GM21786 (cell line): Measurements from ENCODE around the gene TRAF3.
"Not testable (repeated sequence)": the region's sequence is repeated elsewhere in the genome, so short reads cannot be mapped to it uniquely, and the experiment has no call there.

Source experiments
- ATAC-seq: cut with Tn5 transposase; IDR thresholded peaks from one replicate; pipeline ENCODE4 v1.9.1; 2021; ENCODE audit not compliant: unreplicated experiment

Gene TRAF3

GRCh38 chr14:102804858-102805257 is 27.6 kb downstream of the TRAF3 start:
- ATAC-seq = no peak

DNA sequence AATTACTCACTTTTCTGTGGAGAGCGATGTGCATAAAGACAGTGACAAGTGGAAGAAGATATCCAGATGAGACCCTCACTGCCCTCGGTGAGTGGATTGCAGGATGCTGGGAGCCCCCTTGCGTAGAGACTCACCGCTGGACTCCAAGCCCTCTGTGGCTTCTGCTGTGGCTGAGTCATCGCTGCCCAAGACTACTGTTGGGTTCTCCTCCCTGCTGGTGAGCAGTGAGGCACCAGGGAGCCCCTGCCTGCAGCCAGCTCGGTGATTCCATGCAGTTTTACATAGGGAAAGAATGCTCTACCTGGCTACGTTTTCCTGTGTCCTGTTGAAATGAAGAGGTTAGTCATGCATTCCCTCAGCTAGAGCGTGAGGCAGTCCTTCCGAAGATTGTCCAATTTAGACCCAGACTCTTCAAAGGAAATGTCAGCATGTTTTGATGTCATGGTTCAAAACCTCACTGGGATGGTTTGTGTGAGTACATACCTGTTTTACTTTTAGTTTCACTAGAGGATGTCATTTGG is 28.2 kb downstream of the TRAF3 start:
- peak; percentile 63 for ATAC-seq

DNA sequence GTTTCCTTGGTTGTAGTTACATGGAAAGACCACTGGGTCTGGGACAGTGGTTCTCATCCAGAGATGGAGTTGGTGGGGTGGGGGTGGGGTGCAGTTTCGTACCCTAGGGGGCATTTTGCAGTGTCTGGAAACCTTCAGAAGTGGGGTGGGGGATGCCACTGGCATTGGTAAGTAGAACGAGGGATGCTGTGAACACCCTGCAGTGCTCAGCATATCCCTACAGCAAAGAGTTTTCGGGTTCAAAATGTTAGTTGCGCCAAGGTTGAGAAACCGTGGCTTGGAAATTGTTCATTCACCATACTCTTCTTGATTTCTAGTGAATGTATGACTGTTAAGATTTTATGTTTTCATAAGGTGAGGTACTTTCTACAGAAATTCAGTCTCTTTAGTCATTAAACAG is 28.7 kb downstream of the TRAF3 start:
- no peak for ATAC-seq

DNA sequence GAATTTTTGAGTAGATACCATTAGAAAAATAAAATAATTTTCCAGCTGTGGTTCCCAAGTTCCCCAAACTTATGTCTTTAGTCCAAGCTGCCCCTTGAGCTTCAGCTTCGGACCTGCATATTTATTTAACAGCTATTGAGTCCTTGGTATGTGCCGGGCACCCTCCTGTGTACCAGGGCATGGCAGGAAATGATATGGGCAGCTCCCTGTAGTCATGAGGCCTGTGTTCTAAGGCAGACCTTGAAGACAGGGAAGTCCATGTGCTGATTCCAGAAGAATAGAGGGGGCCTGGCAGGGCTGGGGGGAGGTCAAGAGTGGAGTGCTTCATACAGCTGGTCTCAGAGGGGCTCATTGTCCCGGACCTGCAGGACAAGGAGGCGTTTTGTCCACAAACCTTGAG is 29.2 kb downstream of the TRAF3 start:
- no peak for ATAC-seq

- ATAC-seq = no peak
Observed at GRCh38 chr14:102807013-102807406, 29.8 kb downstream of the TRAF3 start.

DNA sequence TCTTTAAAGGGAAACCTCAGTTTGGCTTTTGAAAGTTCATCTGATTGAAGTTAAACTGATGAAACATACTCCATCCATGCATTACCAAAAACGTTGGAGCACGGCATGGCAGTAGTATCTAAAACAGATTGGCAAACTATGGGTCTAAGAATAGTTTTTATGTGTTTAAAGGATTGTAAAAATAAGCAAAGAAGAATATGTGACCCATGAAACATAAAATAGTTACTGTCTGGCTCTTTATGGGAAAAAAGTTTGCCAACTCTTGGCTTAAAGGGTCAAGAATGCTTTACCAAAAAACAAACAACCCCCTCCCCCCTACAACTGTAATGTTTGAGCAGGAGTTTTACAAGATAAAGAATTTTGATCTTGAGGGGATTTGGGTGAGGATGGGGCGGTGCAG is 32.6 kb downstream of the TRAF3 start:
- no peak for ATAC-seq

DNA sequence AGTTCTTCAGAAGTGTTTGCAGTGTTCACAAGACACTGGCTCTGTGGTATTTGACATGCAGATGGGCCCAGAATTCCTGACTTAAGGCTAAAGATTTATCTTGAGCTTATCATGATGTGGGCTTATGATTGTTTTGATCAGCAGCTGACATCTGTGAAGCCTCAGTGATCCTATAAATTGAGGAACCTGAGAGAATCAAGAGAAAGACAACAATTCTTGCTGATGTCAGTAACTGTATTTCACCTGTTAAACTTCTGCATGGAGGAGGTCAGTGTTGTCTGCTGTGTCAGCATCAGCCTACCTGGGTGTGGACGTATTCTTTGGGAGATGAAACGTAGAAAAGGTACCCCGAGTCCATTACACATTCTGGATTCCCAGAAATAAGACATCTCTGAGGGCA is 33.3 kb downstream of the TRAF3 start:
- ATAC-seq = no peak

GRCh38 chr14:102811254-102811963 is 34.2 kb downstream of the TRAF3 start:
- no peak for ATAC-seq

DNA sequence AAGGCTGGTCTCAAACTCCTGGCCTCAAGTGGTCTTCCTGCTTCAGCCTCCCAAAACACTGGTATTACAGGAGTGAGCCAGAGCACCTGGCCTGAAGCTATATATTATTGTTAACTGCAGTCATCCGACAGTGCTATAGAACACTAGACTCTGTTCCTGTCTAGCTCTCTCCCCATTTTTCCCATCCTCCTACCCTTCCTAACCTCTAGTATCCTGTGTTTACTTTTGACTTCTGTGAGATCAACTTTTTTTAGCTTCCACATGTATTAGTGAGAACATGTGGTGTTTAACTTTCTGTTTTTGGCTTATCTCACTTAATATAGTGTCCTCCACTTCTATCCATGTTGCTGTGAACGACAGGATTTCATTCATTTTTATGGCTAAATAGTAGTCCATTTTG is 34.7 kb downstream of the TRAF3 start:
- no peak for ATAC-seq

GRCh38 chr14:102813691-102814090 is 36.4 kb downstream of the TRAF3 start:
- no peak for ATAC-seq

DNA sequence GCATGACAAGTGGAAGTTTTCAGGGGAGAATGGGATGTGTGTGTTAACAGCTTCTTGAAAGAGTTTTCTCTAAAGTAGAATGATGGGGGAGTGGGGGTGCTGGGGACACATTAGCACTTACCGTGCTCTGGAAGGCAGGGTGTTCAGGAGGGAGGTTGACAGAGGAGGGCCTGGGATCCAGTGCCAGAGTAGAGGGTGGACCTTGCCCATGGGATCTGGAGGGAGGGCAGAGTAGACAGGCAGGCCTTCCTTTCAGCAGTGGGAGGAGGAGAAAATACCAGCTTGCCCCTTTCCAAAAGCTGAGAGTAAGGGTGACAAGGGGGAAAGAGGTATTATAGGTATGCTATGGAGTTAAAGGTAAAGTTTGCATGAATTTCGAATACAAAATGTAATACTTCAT is 40.1 kb downstream of the TRAF3 start:
- no peak for ATAC-seq

DNA sequence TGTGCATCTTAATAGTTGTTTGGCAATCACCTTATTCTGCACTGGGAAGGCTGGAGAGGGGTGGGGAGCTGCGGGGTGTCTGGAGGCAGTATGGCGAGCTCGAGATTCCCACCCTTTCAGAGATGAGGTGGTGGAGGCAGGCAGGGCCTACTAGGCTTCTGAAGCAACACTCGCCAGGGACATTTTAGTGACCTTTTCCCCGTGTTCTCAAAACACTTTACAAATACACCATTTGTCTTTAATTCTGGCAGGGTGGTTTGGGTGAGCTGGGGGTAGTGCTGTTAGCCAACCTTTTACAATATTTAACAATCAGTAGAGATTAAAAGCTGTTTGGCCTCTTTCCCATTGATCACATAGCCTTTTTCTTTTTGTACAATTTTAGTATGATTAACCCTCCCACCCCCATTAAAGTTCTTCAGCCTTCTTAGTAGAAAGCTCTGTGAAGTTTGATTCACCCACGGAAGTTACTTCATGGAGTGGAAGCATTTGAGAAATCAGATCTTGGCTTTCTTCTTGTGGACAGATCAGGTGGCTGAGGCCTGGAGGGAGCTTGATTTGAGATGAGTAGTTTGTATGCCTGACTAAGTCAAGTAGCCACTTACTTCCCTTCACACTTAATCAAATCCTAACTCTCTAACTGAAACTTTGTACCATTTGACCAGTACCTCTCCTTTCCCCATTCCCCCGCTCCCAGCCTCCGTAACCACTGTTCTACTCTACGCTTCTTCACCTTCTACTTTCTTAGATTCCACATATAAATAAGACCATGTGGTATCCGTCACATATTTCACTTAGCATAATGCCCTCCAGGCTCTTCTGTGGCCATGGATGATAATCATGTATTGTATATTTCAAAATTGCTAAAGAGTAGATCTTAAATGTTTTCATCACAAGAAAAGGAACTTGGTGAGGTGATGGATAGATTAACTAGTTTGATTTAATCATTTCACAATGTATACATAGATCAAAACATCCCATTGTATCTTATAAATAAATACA is 41.0 kb downstream of the TRAF3 start:
- no peak for ATAC-seq

- ATAC-seq = peak; percentile 78
Observed at GRCh38 chr14:102819176-102819628, 42.0 kb downstream of the TRAF3 start.

- ATAC-seq = peak; percentile 13
Observed at GRCh38 chr14:102819747-102820330, 42.6 kb downstream of the TRAF3 start.

- ATAC-seq = no peak
Observed at GRCh38 chr14:102821252-102821651, 44.0 kb downstream of the TRAF3 start.

DNA sequence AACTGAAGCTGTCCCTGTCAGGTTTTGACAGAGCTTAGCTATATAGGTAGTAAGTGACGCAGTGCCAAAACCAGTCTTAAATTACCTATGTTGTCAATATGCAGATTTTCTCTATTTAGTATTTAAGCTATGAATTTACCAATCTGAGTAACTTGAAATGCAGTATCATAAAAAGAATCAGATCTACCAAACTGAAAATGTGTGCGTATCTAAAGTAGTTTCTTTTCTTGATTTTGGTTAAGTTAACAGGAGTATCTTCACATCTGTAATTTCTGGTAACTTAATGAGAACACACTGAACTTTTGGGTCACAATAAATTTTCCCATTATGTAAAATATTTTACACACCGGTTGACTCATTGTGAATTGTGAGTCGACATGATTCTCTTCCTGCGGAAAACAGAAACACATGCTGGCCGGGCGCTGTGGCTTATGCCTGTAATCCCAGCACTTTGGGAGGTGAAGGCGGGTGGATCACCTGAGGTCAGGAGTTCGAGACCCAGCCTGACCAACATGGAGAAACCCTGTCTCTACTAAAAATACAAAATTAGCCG is 45.1 kb downstream of the TRAF3 start:
- no peak for ATAC-seq

GRCh38 chr14:102822887-102823286 is 45.6 kb downstream of the TRAF3 start:
- not testable (repeated sequence) for ATAC-seq

GRCh38 chr14:102823546-102823945 is 46.3 kb downstream of the TRAF3 start:
- ATAC-seq = no peak

DNA sequence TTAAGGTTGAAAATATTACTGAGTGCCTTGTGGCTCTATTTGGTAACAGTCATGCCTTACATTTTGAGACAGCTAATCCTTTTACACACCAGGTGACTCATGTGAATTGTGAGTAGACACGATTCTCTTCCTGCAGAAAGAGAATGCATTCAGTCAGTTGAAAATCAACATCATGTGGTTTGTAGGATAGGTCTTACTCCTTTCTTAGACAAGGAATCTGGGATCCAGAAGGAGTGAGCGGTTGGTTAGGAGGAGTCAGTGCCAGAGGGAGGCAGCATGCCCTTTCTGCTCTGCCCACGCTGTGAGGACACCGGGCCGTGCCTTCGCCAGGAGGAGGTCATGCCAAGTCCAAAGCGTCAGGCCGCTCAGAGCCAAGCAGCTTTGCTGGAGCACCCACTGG is 47.6 kb downstream of the TRAF3 start:
- ATAC-seq = no peak

GRCh38 chr14:102825307-102826095 is 48.3 kb downstream of the TRAF3 start:
- no peak for ATAC-seq
